Measurements from ENCODE around the gene AOAH.

GRCh38 chr7:36601601-36602000 is 122.7 kb downstream of the AOAH start:
- no peak for TF ChIP-seq CTCF (conservative IDR thresholded peaks at IDR 0.05; ENCODE audit: low read depth, low read length)
- no peak for TF ChIP-seq EZH2 (IDR thresholded peaks at IDR 0.05; ENCODE audit: borderline replicate concordance, low read depth, low read length, poor library complexity, severe bottlenecking)
